ENCODE measurements around the gene MAPKAPK2. TPM values are rescaled to one million over a fixed set of nuclear protein-coding genes. Genes with fewer than 3 reads are reported as not detected.

The MAPKAPK2 gene
- total RNA-seq, 1 experiment from 2014 or later, result 27.9 TPM

- no peak for DNase-seq (ENCODE audit: low read depth, low spot score)
- in situ Hi-C loops (cut with HindIII; ENCODE audit: low pct_unique_long_range_greater_than_20kb, low sequenced_read_pairs), result no loop called here
Observed at GRCh38 chr1:206694171-206695124, 9.7 kb downstream of the MAPKAPK2 start.

- in situ Hi-C loops (cut with HindIII; ENCODE audit: low pct_unique_long_range_greater_than_20kb, low sequenced_read_pairs), result no loop called here
- no peak for DNase-seq (ENCODE audit: low read depth, low spot score)
Observed at GRCh38 chr1:206695733-206696132, 11.0 kb downstream of the MAPKAPK2 start.

- in situ Hi-C loops (cut with HindIII; ENCODE audit: low pct_unique_long_range_greater_than_20kb, low sequenced_read_pairs), result no loop called here
- no peak for DNase-seq (ENCODE audit: low read depth, low spot score)
Observed at GRCh38 chr1:206696812-206697585, 12.3 kb downstream of the MAPKAPK2 start.

GRCh38 chr1:206698011-206698410 is 13.3 kb downstream of the MAPKAPK2 start:
- in situ Hi-C loops (cut with HindIII; ENCODE audit: low pct_unique_long_range_greater_than_20kb, low sequenced_read_pairs), result no loop called here
- no peak for DNase-seq (ENCODE audit: low read depth, low spot score)

GRCh38 chr1:206699000-206699586 is 14.4 kb downstream of the MAPKAPK2 start:
- no peak for DNase-seq (ENCODE audit: low read depth, low spot score)
- in situ Hi-C loops (cut with HindIII; ENCODE audit: low pct_unique_long_range_greater_than_20kb, low sequenced_read_pairs), result no loop called here

GRCh38 chr1:206699626-206700025 is 14.9 kb downstream of the MAPKAPK2 start:
- DNase-seq (ENCODE audit: low read depth, low spot score), result no peak
- in situ Hi-C loops (cut with HindIII; ENCODE audit: low pct_unique_long_range_greater_than_20kb, low sequenced_read_pairs), result no loop called here

GRCh38 chr1:206700445-206701036 is 15.8 kb downstream of the MAPKAPK2 start:
- no peak for DNase-seq (ENCODE audit: low read depth, low spot score)
- in situ Hi-C loops (cut with HindIII; ENCODE audit: low pct_unique_long_range_greater_than_20kb, low sequenced_read_pairs), result no loop called here

- no peak for DNase-seq (ENCODE audit: low read depth, low spot score)
- in situ Hi-C loops (cut with HindIII; ENCODE audit: low pct_unique_long_range_greater_than_20kb, low sequenced_read_pairs), result no loop called here
Observed at GRCh38 chr1:206702260-206702659, 17.6 kb downstream of the MAPKAPK2 start.

GRCh38 chr1:206702803-206703202 is 18.1 kb downstream of the MAPKAPK2 start:
- in situ Hi-C loops (cut with HindIII; ENCODE audit: low pct_unique_long_range_greater_than_20kb, low sequenced_read_pairs), result no loop called here
- no peak for DNase-seq (ENCODE audit: low read depth, low spot score)

- DNase-seq (ENCODE audit: low read depth, low spot score), result no peak
- in situ Hi-C loops (cut with HindIII; ENCODE audit: low pct_unique_long_range_greater_than_20kb, low sequenced_read_pairs), result no loop called here
Observed at GRCh38 chr1:206703661-206704060, 19.0 kb downstream of the MAPKAPK2 start.

- in situ Hi-C loops (cut with HindIII; ENCODE audit: low pct_unique_long_range_greater_than_20kb, low sequenced_read_pairs), result no loop called here
- no peak for DNase-seq (ENCODE audit: low read depth, low spot score)
Observed at GRCh38 chr1:206704226-206704625, 19.5 kb downstream of the MAPKAPK2 start.

GRCh38 chr1:206705191-206705590 is 20.5 kb downstream of the MAPKAPK2 start:
- in situ Hi-C loops (cut with HindIII; ENCODE audit: low pct_unique_long_range_greater_than_20kb, low sequenced_read_pairs), result no loop called here
- no peak for DNase-seq (ENCODE audit: low read depth, low spot score)

- DNase-seq (ENCODE audit: low read depth, low spot score), result no peak
- in situ Hi-C loops (cut with HindIII; ENCODE audit: low pct_unique_long_range_greater_than_20kb, low sequenced_read_pairs), result no loop called here
Observed at GRCh38 chr1:206705726-206706297, 21.1 kb downstream of the MAPKAPK2 start.

GRCh38 chr1:206706298-206706791 is 21.6 kb downstream of the MAPKAPK2 start:
- DNase-seq (ENCODE audit: low read depth, low spot score), result no peak
- in situ Hi-C loops (cut with HindIII; ENCODE audit: low pct_unique_long_range_greater_than_20kb, low sequenced_read_pairs), result no loop called here

- in situ Hi-C loops (cut with HindIII; ENCODE audit: low pct_unique_long_range_greater_than_20kb, low sequenced_read_pairs), result no loop called here
- DNase-seq (ENCODE audit: low read depth, low spot score), result no peak
Observed at GRCh38 chr1:206706806-206707366, 22.2 kb downstream of the MAPKAPK2 start.

GRCh38 chr1:206708058-206708457 is 23.4 kb downstream of the MAPKAPK2 start:
- no peak for DNase-seq (ENCODE audit: low read depth, low spot score)
- in situ Hi-C loops (cut with HindIII; ENCODE audit: low pct_unique_long_range_greater_than_20kb, low sequenced_read_pairs), result no loop called here

GRCh38 chr1:206708882-206709281 is 24.2 kb downstream of the MAPKAPK2 start:
- in situ Hi-C loops (cut with HindIII; ENCODE audit: low pct_unique_long_range_greater_than_20kb, low sequenced_read_pairs), result no loop called here
- DNase-seq (ENCODE audit: low read depth, low spot score), result no peak

Data from SK-MEL-5 (cell line).